Brain microvascular endothelial cell (primary cell): ENCODE results near the gene AK9.

Experiments
- DNase-seq: peaks from one replicate; pipeline ENCODE4 v3.0.0-alpha.2; 2020
- H3K27ac ChIP-seq: fragments of 250-450 bp; sonication (Bioruptor Pico); 2 replicates; pipeline ENCODE4 v1.5.1; 2020; ENCODE audit warnings: mild to moderate bottlenecking, moderate library complexity
- H3K27me3 ChIP-seq: fragments of 250-450 bp; sonication (Bioruptor Pico); replicated peaks from 2 replicates; pipeline ENCODE4 v1.5.1; 2020; ENCODE audit warnings: mild to moderate bottlenecking
- H3K36me3 ChIP-seq: fragments of 250-450 bp; sonication (Bioruptor Pico); replicated peaks from 2 replicates; pipeline ENCODE4 v1.5.1; 2020; ENCODE audit warnings: mild to moderate bottlenecking
- H3K4me3 ChIP-seq: 2 replicates; pipeline ENCODE4 v1.5.1; 2011; ENCODE audit warnings: low read depth, mild to moderate bottlenecking, control low read depth, low read length, moderate library complexity
- CTCF ChIP-seq: IDR thresholded peaks from 2 replicates; pipeline ENCODE4 v1.5.1; 2011; ENCODE audit warnings: low read depth, mild to moderate bottlenecking, moderate library complexity, low read length, control low read depth, inconsistent platforms; ENCODE audit errors: missing control alignments
- in situ Hi-C: cut with HindIII; loops from 2 replicates; pipeline ENCODE4 v1.10.0; 2017; ENCODE audit warnings: low sequenced_read_pairs, low pct_ligation_motif_present

Gene AK9

GRCh38 chr6:109449795-109450673 is 241.0 kb downstream of the AK9 start:
- in situ Hi-C loops: no loop called here
- Histone ChIP-seq H3K27me3 (no peaks in the 10 kb centered on the region), H3K36me3 (peaks cover 57% of the 10 kb centered on the region), H3K27ac (no peak overlapping the region), H3K4me3 (no peak overlapping the region)
- no peak for TF ChIP-seq CTCF
- DNase-seq: no peak

- Histone ChIP-seq H3K27ac (no peak overlapping the region), H3K36me3 (peaks cover 64% of the 10 kb centered on the region)
Observed at GRCh38 chr6:109449064-109449794, 241.8 kb downstream of the AK9 start.

GRCh38 chr6:109448615-109449014 is 242.4 kb downstream of the AK9 start:
- Histone ChIP-seq H3K4me3 (no peak overlapping the region), H3K27ac (no peak overlapping the region), H3K36me3 (peaks cover 64% of the 10 kb centered on the region), H3K27me3 (no peaks in the 10 kb centered on the region)
- in situ Hi-C loops: no loop called here
- DNase-seq: no peak
- no peak for TF ChIP-seq CTCF

More at GRCh38 chr6:109449064-109449794, 241.8 kb downstream of the AK9 start:
- Histone ChIP-seq H3K4me3 (no peak overlapping the region), H3K27me3 (no peaks in the 10 kb centered on the region)
- TF ChIP-seq CTCF: no peak
- DNase-seq: no peak
- in situ Hi-C loops: no loop called here

- in situ Hi-C loops: no loop called here
- Histone ChIP-seq H3K36me3 (peaks cover 61% of the 10 kb centered on the region), H3K27me3 (no peaks in the 10 kb centered on the region), H3K4me3 (no peak overlapping the region), H3K27ac (no peak overlapping the region)
- no peak for DNase-seq
- TF ChIP-seq CTCF: no peak
Observed at GRCh38 chr6:109447878-109448555, 243.0 kb downstream of the AK9 start.

GRCh38 chr6:109447087-109447486 is 243.9 kb downstream of the AK9 start:
- Histone ChIP-seq H3K4me3 (no peak overlapping the region), H3K27ac (no peak overlapping the region), H3K36me3 (peaks cover 61% of the 10 kb centered on the region), H3K27me3 (no peaks in the 10 kb centered on the region)
- no peak for TF ChIP-seq CTCF
- DNase-seq: no peak
- in situ Hi-C loops: no loop called here
